ENCODE measurements around the gene PCSK6.

GRCh38 chr15:101525087-101525669, 35.7 kb upstream of the PCSK6 start:
- TF ChIP-seq CTCF (IDR thresholded peaks at IDR 0.05) (no peak), POLR2A (IDR thresholded peaks at IDR 0.05) (no peak)

Measured in uterus (tissue), 2 donors.